A549 (cell line): ENCODE measurements around the gene RTKN2. TPM values are rescaled to one million over a fixed set of nuclear protein-coding genes. Genes with fewer than 3 reads are reported as not detected.

ENCODE experiments used
- ATAC-seq, 2 experiments: fragments of 200-7000 bp in 1 of 2; fragments of >200 bp in 1 of 2; cut with Nextera tagmentation in 1 of 2; cut with Tn5 transposase in 1 of 2; 3 replicates each; pipeline versions ENCODE4 v1.8.0 to v1.9.1; 2018 to 2020; ENCODE audit warnings: mild to moderate bottlenecking in 1 of 2, moderate library complexity in 1 of 2
- CTCF ChIA-PET: fragments of 300-600 bp; sonication (Branson Sonifier 250); formaldehyde crosslinking; extraction: SDS; loops from one replicate; lab custom pipeline; 2021; ENCODE audit warnings: antibody characterized with exemption, inconsistent platforms; lab: Yijun Ruan, JAX
- POLR2A ChIA-PET: fragments of 350-600 bp; formaldehyde crosslinking; extraction: SDS; loops from one replicate; lab custom pipeline; 2021; ENCODE audit warnings: antibody characterized with exemption, inconsistent platforms; lab: Yijun Ruan, JAX
- DNase-seq, 2 experiments: peaks; one replicate each; pipeline versions ENCODE4 v3.0.0 to v3.0.0-alpha.2; 2011 to 2016; ENCODE audit warnings: low read depth in 1 of 2, low spot score in 1 of 2
- FAIRE-seq: peaks from 2 replicates; lab custom pipeline; 2011; peaks lifted over from hg19 to GRCh38; lab: Jason Lieb, UNC
- H3K27ac ChIP-seq, 2 experiments: fragments of >200 bp; sonication (Bioruptor Twin); formaldehyde crosslinking; 3 replicates each; pipeline ENCODE4 v1.5.1; 2016 to 2017
- H3K4me1 ChIP-seq: fragments of >200 bp; sonication (Bioruptor Twin); formaldehyde crosslinking; 3 replicates; pipeline ENCODE4 v1.6.1; 2016
- H3K4me2 ChIP-seq: fragments of >200 bp; sonication (Bioruptor Twin); formaldehyde crosslinking; 3 replicates; pipeline ENCODE4 v1.6.1; 2016
- H3K4me3 ChIP-seq: fragments of >200 bp; sonication (Bioruptor Twin); formaldehyde crosslinking; 3 replicates; pipeline ENCODE4 v1.5.1; 2016
- H3K9me3 ChIP-seq: fragments of >200 bp; sonication (Bioruptor Twin); formaldehyde crosslinking; 3 replicates; pipeline ENCODE4 v1.6.1; 2016
- BHLHE40 ChIP-seq: IDR thresholded peaks from 2 replicates; pipeline ENCODE4 v1.6.1; 2012; ENCODE audit warnings: low read depth, low read length, inconsistent platforms
- CBX2 ChIP-seq: fragments of 200-600 bp; sonication (generic); IDR thresholded peaks from 2 replicates; pipeline ENCODE4 v1.6.1; 2016; ENCODE audit warnings: low read depth, mild to moderate bottlenecking, borderline replicate concordance
- CEBPB ChIP-seq, 2 experiments: fragments of >200 bp in 1 of 2; sonication (Bioruptor Twin) in 1 of 2; formaldehyde crosslinking in 1 of 2; IDR thresholded peaks; 2 replicates each; pipeline ENCODE4 v1.6.1; 2012 to 2016
- CHD4 ChIP-seq: fragments of 200-600 bp; sonication (generic); IDR thresholded peaks from 2 replicates; pipeline ENCODE4 v1.6.1; 2016; ENCODE audit warnings: antibody characterized with exemption, mild to moderate bottlenecking, borderline replicate concordance
- EP300 ChIP-seq, 2 experiments: fragments of >200 bp; sonication (Bioruptor Twin); formaldehyde crosslinking; IDR thresholded peaks; 2 replicates in 1 of 2; 3 replicates in 1 of 2; pipeline ENCODE4 v1.6.1; 2016 to 2017
- ESRRA ChIP-seq: fragments of 150-350 bp; IDR thresholded peaks from 2 replicates; pipeline ENCODE4 v1.6.1; 2014; ENCODE audit warnings: mild to moderate bottlenecking, low read length, borderline replicate concordance
- FOSB ChIP-seq: fragments of 250-450 bp; sonication (Bioruptor Pico); IDR thresholded peaks from 2 replicates; pipeline ENCODE4 v1.5.0; 2020; ENCODE audit warnings: mild to moderate bottlenecking, moderate library complexity
- GATA3 ChIP-seq: IDR thresholded peaks from 2 replicates; pipeline ENCODE4 v1.6.1; 2012; ENCODE audit warnings: borderline replicate concordance
- HOXB13 ChIP-seq: fragments of 250-450 bp; sonication (Bioruptor Pico); IDR thresholded peaks from 2 replicates; pipeline ENCODE4 v1.5.0; 2020; ENCODE audit warnings: low read depth, mild to moderate bottlenecking, moderate library complexity
- JUN ChIP-seq, 2 experiments: fragments of >200 bp; sonication (Bioruptor Twin); formaldehyde crosslinking; IDR thresholded peaks; 2 replicates in 1 of 2; 3 replicates in 1 of 2; pipeline ENCODE4 v1.6.1; 2016 to 2017
- KDM5A ChIP-seq: fragments of 200-600 bp; sonication (generic); IDR thresholded peaks from 2 replicates; pipeline ENCODE4 v1.6.1; 2016; ENCODE audit warnings: antibody characterized with exemption, mild to moderate bottlenecking
- MAFK ChIP-seq: fragments of 450-650 bp; IDR thresholded peaks from 2 replicates; pipeline ENCODE4 v1.6.1; 2014; ENCODE audit not compliant: partially characterized antibody
- MAZ ChIP-seq: fragments of 150-350 bp; IDR thresholded peaks from 2 replicates; pipeline ENCODE4 v1.6.1; 2014; ENCODE audit warnings: antibody characterized with exemption, low read depth, low read length, borderline replicate concordance
- MYC ChIP-seq: IDR thresholded peaks from 2 replicates; pipeline ENCODE4 v1.6.1; 2012; ENCODE audit warnings: mild to moderate bottlenecking, inconsistent platforms, low read length, improper control_type of control experiment, borderline replicate concordance
- PHF8 ChIP-seq: fragments of 200-600 bp; sonication (generic); IDR thresholded peaks from 2 replicates; pipeline ENCODE4 v1.6.1; 2016; ENCODE audit warnings: low read depth, mild to moderate bottlenecking, antibody characterized with exemption, moderate library complexity, borderline replicate concordance
- POLR2A ChIP-seq: IDR thresholded peaks from 2 replicates; pipeline ENCODE4 v1.6.1; 2012; ENCODE audit warnings: mild to moderate bottlenecking, low read length
- RAD21 ChIP-seq, 2 experiments: fragments of >200 bp in 1 of 2; sonication (Bioruptor Twin) in 1 of 2; formaldehyde crosslinking in 1 of 2; IDR thresholded peaks in 1 of 2; conservative IDR thresholded peaks in 1 of 2; 2 replicates in 1 of 2; 3 replicates in 1 of 2; pipeline ENCODE4 v1.6.1; 2012 to 2018; ENCODE audit warnings: inconsistent platforms in 1 of 2
- RARB ChIP-seq: fragments of 250-450 bp; sonication (Bioruptor Pico); IDR thresholded peaks from 2 replicates; pipeline ENCODE4 v1.8.0; 2021; ENCODE audit warnings: mild to moderate bottlenecking, moderate library complexity
- RCOR1 ChIP-seq: fragments of 150-350 bp; IDR thresholded peaks from 2 replicates; pipeline ENCODE4 v1.6.1; 2014; ENCODE audit warnings: antibody characterized with exemption, low read length, low read depth
- RFX5 ChIP-seq: fragments of 450-650 bp; IDR thresholded peaks from 2 replicates; pipeline ENCODE4 v1.7.1; 2014; ENCODE audit warnings: antibody characterized with exemption, mild to moderate bottlenecking, moderate library complexity
- SMC3 ChIP-seq: fragments of >200 bp; sonication (Bioruptor Twin); formaldehyde crosslinking; IDR thresholded peaks from 3 replicates; pipeline ENCODE4 v1.6.1; 2018; ENCODE audit warnings: inconsistent platforms
- TFCP2L1 ChIP-seq: fragments of 250-450 bp; sonication (Bioruptor Pico); IDR thresholded peaks from 2 replicates; pipeline ENCODE4 v1.5.0; 2021; ENCODE audit warnings: mild to moderate bottlenecking
- ZC3H11A ChIP-seq: fragments of 450-650 bp; IDR thresholded peaks from 2 replicates; pipeline ENCODE4 v1.6.1; 2014; ENCODE audit warnings: antibody characterized with exemption, mild to moderate bottlenecking
- ZFP36 ChIP-seq: fragments of 450-650 bp; IDR thresholded peaks from 2 replicates; pipeline ENCODE4 v1.6.1; 2014; ENCODE audit warnings: borderline replicate concordance; ENCODE audit not compliant: partially characterized antibody
- ZNF302 ChIP-seq: fragments of 250-450 bp; sonication (Bioruptor Pico); IDR thresholded peaks from 2 replicates; pipeline ENCODE4 v1.9.0; 2021; ENCODE audit warnings: inconsistent platforms, mild to moderate bottlenecking, moderate library complexity
- whole genome bisulfite sequencing: methylation state at CpG from one replicate; pipeline ENCODE4 v1.1.6; 2017; ENCODE audit errors: missing lambda C conversion rate; 5-methylcytosine and 5-hydroxymethylcytosine counted together
- polyA plus RNA-seq, 4 experiments: library from polyadenylated mRNA; depleted of rRNA in 3 of 4; stranded (reverse); fragments of >200 nt; fragmentation: RNase III in 1 of 4; extraction: RNeasy Plus Mini Kit Qiagen cat#74134 plus additional on column Dnase treatment in 1 of 4; gene quantifications; 2 replicates in 3 of 4; 3 replicates in 1 of 4; pipeline ENCODE4 v1.2.3, GENCODE V29; 2011 to 2017
- TF ChIP-seq, protein P1 (sequence below): fragments of >200 bp; sonication (Bioruptor Twin); formaldehyde crosslinking; IDR thresholded peaks from 3 replicates; pipeline ENCODE4 v1.6.1; 2016
- TF ChIP-seq, protein P2 (sequence below): IDR thresholded peaks from 2 replicates; pipeline ENCODE4 v1.6.1; 2012
- TF ChIP-seq, protein P3 (sequence below): fragments of 450-650 bp; IDR thresholded peaks from 2 replicates; pipeline ENCODE4 v1.6.1; 2014; ENCODE audit warnings: antibody characterized with exemption
- TF ChIP-seq, protein P4 (sequence below): IDR thresholded peaks from 2 replicates; pipeline ENCODE4 v1.6.1; 2012; ENCODE audit warnings: low read depth, borderline replicate concordance

The RTKN2 gene
- polyA plus RNA-seq, 2 of the 4 experiments (the other 2 are of a cell fraction) = 1.8 to 2.4 TPM

DNA sequence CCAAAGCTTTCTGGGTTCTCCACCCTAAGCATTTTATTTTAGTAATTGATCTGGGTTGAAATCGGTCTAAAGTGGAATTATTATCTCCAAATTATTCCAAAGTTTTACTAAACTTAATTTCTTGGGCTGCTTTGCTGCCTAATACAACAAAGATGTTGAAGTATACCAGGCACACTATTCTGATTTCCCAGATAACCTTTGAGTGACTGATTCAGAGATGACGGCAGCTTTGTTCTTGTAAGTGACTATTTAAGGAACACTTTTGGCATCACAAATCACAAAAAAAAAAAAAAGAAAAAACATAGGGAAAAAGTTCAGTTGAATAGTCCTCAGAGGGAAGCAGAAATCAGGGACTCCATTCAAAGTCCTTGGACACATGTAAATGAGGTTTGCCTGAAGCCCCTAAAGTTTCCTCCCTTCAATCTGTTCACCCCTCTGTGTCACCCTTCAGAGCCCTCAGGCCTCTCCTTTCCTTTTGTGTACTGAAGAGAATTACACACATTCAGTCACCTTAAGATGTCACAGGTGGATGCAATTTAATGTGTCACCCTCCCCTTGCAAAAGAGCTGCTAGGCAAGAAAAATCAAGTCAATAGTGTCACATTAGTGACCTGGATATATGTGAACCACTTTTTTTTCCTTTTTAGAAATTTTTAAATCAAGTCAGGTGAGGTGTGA is 81.5 kb downstream of the RTKN2 start:
- Histone ChIP-seq H3K4me2 (no peak overlapping the region), H3K4me1 (0 out of 3 replicates have a peak, but pooled peaks cover 7% of the 10 kb centered on the region), H3K27ac (no peak overlapping the region), H3K4me3 (no peak overlapping the region)
- no peak for DNase-seq
- no peak for FAIRE-seq
- POLR2A ChIA-PET = no interaction called here
- WGBS = 74% methylated on average over 2 of the region's 2 CpGs
- no peak for ATAC-seq
- CTCF ChIA-PET = no interaction called here
- TF ChIP-seq ZC3H11A (no peak), TFCP2L1 (CRISPR knock-in tag) (no peak), HOXB13 (CRISPR knock-in tag) (no peak), CHD4 (no peak), ESRRA (no peak), RCOR1 (no peak), KDM5A (no peak), ZFP36 (no peak), MAZ (no peak), POLR2A (no peak), BHLHE40 (no peak), ZNF302 (CRISPR knock-in tag) (no peak), EP300 (IDR thresholded peaks at IDR 0.05) (no peak), CBX2 (no peak), RARB (CRISPR knock-in tag) (no peak), JUN (IDR thresholded peaks at IDR 0.05) (no peak), PHF8 (no peak), MAFK (no peak)
- TF ChIP-seq, protein P1, sequence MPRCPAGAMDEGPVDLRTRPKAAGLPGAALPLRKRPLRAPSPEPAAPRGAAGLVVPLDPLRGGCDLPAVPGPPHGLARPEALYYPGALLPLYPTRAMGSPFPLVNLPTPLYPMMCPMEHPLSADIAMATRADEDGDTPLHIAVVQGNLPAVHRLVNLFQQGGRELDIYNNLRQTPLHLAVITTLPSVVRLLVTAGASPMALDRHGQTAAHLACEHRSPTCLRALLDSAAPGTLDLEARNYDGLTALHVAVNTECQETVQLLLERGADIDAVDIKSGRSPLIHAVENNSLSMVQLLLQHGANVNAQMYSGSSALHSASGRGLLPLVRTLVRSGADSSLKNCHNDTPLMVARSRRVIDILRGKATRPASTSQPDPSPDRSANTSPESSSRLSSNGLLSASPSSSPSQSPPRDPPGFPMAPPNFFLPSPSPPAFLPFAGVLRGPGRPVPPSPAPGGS = no peak
- TF ChIP-seq, protein P2, sequence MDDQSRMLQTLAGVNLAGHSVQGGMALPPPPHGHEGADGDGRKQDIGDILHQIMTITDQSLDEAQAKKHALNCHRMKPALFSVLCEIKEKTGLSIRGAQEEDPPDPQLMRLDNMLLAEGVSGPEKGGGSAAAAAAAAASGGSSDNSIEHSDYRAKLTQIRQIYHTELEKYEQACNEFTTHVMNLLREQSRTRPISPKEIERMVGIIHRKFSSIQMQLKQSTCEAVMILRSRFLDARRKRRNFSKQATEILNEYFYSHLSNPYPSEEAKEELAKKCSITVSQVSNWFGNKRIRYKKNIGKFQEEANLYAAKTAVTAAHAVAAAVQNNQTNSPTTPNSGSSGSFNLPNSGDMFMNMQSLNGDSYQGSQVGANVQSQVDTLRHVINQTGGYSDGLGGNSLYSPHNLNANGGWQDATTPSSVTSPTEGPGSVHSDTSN = no peak
- TF ChIP-seq, all 56 proteins: peak for 0
- no peaks in the 10 kb centered on the region for H3K9me3 ChIP-seq

DNA sequence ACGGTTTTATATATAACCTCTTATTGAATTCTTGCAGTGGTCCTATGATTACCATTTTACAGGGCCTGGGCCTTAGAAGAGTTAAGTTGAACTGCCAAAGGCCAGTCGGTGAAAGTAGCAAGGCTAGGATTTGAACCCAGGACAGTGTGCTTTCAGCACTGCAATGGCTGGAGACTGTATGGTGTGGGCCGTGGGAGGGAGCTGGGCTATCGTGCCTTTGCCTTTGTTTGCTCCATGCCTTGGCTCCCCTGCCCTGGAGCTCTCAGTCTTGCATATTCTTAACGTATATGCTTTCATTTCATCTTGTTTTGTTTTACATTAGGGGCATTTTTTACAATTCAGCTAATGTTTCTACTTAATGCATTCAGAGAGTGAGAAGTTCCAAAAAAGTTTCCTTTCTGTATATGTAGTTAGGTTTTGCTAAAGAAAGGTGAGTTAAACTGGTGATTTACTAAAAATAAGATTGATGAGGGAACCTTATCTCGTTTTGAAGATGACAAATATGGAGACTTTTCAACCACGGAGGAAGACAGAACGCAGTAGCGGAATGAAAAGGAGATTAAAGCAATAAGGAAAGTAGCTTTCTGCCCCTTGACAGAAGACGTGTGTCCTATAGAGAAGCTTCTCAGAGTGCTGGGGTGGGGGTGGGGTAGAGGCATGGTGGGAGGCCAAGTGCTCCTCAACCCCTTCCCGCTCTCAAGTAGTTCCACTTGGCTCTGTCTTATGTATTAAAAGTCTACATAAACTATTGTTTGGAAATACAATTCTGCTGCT is 82.5 kb downstream of the RTKN2 start:
- Histone ChIP-seq H3K27ac (no peak overlapping the region), H3K4me1 (0 out of 3 replicates have a peak, but pooled peaks cover 7% of the 10 kb centered on the region), H3K9me3 (no peaks in the 10 kb centered on the region), H3K4me2 (no peak overlapping the region), H3K4me3 (no peak overlapping the region)
- no peak for FAIRE-seq
- ChIA-PET POLR2A (no interaction called here), CTCF (no interaction called here)
- TF ChIP-seq BHLHE40 = no peak
- TF ChIP-seq, protein P2 = no peak
- no peak for TF ChIP-seq CEBPB (IDR thresholded peaks at IDR 0.05)
- no peak for TF ChIP-seq SMC3
- TF ChIP-seq, protein P3, sequence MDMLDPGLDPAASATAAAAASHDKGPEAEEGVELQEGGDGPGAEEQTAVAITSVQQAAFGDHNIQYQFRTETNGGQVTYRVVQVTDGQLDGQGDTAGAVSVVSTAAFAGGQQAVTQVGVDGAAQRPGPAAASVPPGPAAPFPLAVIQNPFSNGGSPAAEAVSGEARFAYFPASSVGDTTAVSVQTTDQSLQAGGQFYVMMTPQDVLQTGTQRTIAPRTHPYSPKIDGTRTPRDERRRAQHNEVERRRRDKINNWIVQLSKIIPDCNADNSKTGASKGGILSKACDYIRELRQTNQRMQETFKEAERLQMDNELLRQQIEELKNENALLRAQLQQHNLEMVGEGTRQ = no peak
- TF ChIP-seq KDM5A = no peak
- TF ChIP-seq ESRRA = no peak
- TF ChIP-seq EP300 (IDR thresholded peaks at IDR 0.05) = no peak
- TF ChIP-seq CHD4 = no peak
- TF ChIP-seq RAD21 (conservative IDR thresholded peaks at IDR 0.05 in 1 of 2, IDR thresholded peaks at IDR 0.05 in 1 of 2) = no peak
- TF ChIP-seq ZFP36 = no peak
- no peak for TF ChIP-seq GATA3
- TF ChIP-seq POLR2A = no peak
- TF ChIP-seq RFX5 = no peak
- TF ChIP-seq FOSB = no peak
- TF ChIP-seq MYC = no peak
- TF ChIP-seq, protein P4, sequence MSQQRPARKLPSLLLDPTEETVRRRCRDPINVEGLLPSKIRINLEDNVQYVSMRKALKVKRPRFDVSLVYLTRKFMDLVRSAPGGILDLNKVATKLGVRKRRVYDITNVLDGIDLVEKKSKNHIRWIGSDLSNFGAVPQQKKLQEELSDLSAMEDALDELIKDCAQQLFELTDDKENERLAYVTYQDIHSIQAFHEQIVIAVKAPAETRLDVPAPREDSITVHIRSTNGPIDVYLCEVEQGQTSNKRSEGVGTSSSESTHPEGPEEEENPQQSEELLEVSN = no peak
- WGBS = 85% methylated on average over 11 of the region's 11 CpGs
- ATAC-seq = no peak
- no peak for DNase-seq
